Left hindlimb (tissue), 1 donor: ENCODE data around the gene NCAPD3.
"Not testable (repeated sequence)": the region's sequence is repeated elsewhere in the genome, so short reads cannot be mapped to it uniquely, and the experiment has no call there.

Source experiments
- DNase-seq: peaks from one replicate; pipeline ENCODE4 v3.0.0-alpha.2; 2018

The NCAPD3 gene

GRCh38 chr11:134223836-134224709, at the start of gene NCAPD3, which contains the start of gene VPS26B:
Gene NCAPD3 (minus strand): TSS chr11:134223967. CDS start chr11:134223926, 41 bp downstream.
Gene VPS26B (plus strand): TSS chr11:134224671. CDS start chr11:134225123, 452 bp downstream.
- peak; percentile 97 for DNase-seq

GRCh38 chr11:134273317-134273712, 49.5 kb upstream of the NCAPD3 start:
- DNase-seq, result no peak

GRCh38 chr11:134272381-134273316, 48.9 kb upstream of the NCAPD3 start:
- DNase-seq, result no peak

DNA sequence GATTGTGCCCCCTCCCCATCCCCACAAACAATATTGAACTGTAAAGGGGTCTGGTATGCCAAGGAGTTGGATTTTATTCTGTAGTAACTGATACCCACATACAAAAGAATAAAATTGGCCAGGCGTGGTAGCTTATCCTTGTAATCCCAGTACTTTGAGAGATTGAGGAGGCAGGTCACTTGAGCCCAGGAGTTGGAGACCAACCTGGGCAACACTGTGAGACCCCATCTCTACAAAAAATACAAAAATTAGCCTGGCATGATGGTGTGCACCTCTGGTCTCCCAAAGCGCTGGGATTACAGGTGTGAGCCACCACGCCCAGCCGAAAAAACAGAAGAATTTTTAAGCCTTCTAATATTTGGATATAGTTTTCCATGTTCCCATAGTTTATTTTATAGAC, 48.2 kb upstream of the NCAPD3 start:
- DNase-seq, result no peak

DNA sequence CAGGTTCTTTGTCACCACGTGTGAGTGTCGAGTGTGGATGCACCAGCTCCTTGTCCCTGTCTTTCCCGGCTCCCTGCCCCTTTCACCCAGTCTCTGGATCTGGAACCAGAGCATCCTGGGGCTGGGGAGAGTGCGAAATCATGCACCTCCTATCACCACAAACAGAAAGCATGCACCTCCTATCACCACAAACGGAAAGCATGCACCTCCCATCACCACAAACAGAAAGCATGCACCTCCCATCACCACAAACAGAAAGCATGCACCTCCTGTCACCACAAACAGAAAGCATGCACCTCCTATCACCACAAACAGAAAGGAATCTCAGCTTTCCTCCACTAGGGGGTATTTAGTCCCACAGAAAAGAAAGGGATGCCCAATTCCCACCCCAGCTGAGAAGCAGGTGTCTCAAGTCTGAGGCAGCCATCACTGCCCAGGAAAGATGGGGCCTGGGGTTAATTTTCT, 46.5 kb upstream of the NCAPD3 start:
- DNase-seq, result no peak

DNA sequence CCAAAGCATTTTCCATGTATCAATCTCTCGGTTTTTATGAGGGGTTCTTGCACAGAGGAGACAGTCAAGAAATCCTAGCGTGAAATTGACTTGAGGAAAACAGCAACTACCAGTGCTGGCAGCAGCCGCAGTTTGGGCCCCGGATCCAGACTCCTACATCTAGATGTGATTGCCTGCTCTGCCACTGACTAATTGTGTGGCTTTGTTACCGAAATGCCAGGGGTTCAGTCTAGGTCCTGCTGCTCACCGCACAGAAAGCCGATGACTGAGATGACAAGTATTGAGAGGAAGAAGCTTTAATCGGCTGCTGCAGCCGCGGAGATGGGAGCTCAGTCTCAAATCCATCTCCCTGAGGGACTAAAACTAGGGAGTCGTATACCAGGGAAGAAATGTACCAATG, 44.2 kb upstream of the NCAPD3 start:
- DNase-seq, result no peak

DNA sequence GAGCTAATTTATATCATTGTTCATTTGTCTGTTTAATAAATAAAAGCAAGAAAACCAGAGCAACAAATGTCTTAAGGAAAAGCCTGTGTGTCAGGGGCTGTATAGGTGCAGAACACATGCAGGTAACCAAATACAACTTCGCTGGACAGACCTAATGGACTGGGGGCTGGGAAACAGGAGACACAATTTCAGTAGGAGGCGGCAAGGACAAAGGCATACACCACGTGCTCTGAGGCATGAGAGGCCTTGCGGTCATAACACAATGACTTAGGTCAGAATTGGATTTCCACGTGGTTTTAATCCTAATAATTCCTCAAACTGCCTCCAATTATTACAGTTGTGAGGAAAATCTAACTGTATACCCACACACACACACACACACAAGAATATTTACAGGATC, 43.7 kb upstream of the NCAPD3 start:
- DNase-seq, result no peak

DNA sequence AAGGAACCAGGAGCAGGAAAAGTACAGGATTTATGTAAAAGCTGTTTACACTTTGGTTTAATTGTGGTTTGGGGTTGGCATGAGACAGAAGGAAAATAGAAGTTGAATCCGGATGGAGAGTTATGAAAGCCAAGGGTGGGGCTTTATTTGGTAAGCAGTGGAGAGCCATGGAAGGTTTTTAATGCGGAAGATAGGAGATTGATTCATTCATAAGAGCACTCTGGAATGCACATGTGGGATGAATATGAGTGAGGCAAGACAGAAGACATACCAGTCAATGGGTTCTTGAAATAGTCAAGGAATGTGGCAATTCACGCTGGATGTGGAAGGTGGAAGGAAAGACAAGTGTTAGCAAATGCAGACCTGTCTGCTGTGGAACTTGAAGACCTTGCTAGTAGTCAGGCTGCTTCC, 43.1 kb upstream of the NCAPD3 start:
- DNase-seq, result no peak

DNA sequence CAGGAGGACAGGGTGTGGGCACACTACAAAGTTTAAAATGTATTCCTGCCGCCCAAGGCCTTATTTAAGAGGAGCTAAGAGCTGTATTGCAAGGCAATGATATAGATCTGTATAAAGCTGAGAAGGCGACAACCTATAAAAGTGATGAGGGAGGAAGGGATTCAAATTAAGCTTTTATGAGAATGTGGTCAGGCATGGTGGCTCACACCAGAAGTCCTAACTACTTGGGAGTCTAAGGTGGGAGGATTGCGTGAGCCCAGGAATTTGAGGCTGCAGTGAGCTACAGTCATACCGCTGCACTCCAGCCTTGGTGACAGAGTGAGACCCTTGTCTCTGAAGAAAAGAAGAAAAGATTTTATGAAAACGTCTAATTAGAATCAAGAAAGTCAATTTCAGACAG, 42.7 kb upstream of the NCAPD3 start:
- DNase-seq, result no peak

DNA sequence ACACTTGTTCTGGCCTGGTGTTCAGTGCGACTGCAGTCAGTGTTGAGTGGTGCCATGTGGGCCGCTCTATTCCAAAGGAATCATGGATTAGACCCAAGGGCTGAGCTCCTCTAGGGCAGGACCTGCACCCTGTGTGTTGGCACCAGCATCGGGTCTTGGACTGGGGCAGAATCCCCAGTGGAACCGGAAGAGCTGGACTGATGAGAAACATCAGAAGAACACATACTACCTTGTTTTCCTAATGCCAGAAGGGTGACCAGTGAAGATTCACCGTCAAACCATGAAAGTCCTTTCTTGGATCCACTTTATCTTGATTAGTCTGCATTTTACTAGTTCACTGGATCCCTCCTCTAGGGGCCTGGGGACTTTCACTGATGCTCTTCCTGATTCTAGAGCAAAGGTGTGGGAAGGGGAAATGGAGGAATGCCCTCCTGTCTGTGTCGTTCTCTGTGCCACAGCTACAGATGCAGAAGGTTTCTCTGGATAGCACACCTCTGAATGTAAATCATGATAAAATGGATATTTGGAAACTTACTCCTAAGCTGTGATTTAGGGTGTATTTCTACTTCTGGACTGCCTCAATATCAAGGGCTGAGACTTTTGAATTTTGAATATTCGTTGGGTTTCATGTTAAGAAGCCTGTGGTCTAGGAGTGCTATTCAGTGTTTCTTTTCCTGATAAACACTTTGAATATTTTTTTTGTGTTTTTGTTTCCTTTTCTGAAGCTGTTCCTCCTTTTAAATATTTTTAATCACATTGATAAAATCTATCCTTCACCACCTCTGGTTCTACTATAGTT, 41.4 kb upstream of the NCAPD3 start:
- no peak for DNase-seq

DNA sequence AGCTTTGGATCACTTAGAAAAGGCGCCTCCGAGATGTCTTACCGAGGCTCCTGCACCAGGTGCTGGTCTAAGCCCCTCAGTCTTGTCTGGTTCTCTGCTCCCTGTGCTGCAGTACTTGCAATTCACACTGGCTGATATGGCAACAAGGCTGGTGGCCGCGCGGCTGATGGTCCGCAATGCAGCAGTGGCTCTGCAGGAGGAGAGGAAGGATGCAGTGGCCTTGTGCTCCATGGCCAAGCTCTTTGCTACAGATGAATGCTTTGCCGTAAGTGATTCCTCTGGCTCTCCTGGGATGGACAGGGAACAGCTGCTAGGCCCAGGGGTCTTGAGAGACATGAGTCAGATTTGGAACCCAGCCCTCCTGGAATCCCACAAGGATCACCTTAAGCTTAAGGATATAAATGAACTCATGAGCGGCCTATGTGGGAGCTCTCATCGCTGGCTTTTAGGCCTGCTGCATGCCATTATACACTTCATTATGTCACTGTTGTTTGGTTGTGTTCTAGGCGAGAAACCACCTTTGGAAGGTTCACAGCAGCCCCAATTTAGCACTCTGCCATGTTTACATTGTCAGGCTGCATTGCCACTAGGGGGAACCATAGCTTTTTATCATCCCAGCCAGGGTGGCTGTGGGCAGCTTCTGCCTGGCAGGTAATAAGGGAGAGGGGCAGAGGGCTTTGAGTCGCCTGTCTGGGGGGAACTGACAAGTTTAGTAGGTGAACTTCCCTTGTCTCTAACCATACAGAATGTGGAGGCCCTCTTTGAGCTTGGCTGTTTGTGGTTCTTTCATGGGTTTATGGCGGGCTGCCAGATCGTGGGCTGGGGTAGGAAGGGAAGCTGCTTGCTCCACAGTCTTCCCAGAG, 38.1 kb upstream of the NCAPD3 start:
- DNase-seq, result no peak

DNA sequence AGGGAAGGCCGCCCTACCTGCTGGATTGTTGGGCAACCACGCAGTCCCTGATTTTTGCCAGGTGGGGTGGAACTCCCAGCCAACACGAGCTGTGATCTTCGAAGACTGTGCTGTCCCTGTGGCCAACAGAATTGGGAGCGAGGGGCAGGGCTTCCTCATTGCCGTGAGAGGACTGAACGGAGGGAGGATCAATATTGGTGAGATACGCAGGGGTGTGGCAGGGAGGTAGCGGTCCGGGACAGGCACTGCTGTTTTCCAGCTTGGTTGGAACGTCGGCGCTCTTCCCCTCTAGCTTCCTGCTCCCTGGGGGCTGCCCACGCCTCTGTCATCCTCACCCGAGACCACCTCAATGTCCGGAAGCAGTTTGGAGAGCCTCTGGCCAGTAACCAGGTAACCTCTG, 37.2 kb upstream of the NCAPD3 start:
- no peak for DNase-seq

GRCh38 chr11:134260503-134260902, 36.7 kb upstream of the NCAPD3 start:
- no peak for DNase-seq

- no peak for DNase-seq
Measured at GRCh38 chr11:134258577-134258976, 34.8 kb upstream of the NCAPD3 start.

DNA sequence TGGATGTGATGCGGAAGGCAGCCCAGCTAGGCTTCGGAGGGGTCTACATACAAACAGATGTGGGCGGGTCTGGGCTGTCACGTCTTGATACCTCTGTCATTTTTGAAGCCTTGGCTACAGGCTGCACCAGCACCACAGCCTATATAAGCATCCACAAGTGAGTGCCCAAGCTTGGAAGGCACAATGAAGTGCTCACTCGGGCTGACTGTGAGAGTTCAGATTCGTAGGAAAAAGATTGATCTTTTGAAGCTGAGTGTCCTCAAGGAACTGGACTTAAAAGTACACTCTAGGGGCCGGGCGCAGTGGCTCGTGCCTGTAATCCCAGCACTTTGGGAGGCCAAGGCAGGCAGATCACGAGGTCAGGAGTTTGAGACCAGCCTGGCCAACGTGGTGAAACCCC, 33.3 kb upstream of the NCAPD3 start:
- no peak for DNase-seq

DNA sequence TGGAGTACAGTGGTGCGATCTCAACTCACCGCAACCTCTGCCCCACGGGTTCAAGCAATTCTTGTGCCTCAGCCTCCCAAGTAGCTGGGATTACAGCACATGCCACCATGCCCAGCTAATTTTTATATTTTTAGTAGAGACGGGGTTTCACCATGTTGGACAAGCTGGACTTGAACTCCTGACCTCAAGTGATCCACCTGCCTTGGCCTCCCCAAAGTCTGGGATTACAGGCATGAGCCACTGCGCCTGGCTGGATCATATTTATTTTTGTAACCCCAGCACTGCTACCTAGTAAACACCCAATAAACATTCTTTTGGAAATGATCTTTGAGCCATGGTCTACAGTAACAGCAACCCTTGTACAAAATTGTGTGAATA, 31.4 kb upstream of the NCAPD3 start:
- not testable (repeated sequence) for DNase-seq

GRCh38 chr11:134254433-134255183, 30.8 kb upstream of the NCAPD3 start:
- no peak for DNase-seq

DNA sequence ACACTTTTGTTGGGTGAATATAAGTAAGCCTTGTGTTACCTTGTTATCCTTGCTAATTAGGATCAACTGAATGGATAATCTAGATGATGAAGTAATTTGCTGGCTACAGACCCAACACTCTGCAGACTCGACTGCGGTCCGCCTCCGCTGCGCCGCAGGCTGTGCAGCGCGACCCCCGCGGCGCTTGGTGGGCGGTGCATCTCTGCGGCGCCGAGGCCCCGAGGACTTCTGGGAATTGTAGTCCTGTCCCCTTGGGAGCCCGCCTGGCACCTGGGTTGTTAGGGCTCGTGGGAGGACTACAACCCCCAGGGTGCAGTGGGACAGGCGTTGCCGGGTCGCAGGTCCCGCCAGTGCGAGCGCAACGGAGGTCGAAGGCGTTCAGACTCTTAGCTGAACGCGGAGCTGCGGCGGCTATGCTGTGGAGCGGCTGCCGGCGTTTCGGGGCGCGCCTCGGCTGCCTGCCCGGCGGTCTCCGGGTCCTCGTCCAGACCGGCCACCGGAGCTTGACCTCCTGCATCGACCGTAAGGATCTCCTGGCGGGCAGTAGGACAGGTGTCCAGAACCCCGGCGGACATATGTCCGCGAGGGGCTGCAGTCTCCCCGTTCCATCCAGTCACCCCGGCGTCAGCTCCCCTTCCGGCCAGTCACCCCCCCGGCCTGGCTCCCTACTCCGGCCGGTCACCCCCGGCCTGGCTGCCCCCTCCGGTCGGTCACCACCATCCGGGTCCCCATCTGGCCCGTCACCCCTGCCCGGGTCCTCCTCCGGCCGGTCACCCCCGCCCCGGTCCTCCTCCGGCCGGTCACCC, 29.6 kb upstream of the NCAPD3 start, which contains the start of the genes ACAD8 and THYN1:
Gene ACAD8 (plus strand): TSS at position 381 of the 806 bp plus-strand sequence. CDS start 33 bp downstream, at position 414.
Gene THYN1 (minus strand): TSS at position 165 of the 806 bp plus-strand sequence. CDS start 470 bp downstream, outside the sequence.
- DNase-seq, result peak; percentile 96

DNA sequence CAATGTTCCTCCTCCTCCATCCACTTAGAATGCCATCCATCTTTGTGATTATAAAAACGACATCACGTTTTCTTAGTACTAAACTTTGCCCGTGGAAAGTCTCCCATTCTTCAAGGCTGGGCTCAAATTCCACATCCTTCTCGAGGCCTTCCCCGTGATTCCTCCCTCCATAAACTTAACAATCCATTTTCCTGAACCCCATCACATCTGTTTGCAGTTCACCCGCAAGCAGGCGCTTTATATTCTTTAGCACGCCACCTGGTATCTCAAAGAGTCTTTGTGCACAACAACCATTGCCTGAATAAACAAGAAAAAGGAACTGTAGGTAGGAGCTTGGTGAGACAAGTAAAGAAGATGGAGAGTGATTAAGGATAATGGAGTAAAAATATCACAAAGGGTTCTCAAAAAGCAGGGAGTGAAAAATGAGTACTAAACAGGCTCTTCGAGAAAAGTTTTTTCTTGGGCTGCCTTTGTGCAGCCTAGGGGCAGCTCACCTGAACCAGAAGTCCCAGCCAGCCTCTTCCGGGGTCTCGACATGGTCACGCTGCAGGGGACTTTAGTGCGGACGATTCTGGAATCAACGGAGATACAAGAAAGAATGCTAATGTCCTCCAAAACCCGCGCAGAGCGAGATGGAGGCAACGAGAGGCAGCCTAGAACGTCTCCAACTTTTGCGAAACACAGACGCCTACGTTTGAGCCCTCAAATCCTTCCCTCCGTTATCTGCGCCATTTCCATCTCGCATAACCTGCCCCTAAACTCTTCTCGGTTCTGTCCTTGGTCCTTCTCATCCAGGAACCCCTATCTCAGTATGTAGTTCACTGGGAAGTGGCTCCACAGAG, 28.8 kb upstream of the NCAPD3 start:
- DNase-seq, result peak; percentile 51
